Neuron (in vitro differentiated cells): ENCODE data around the gene ZBTB44.
"Not testable (repeated sequence)": the region's sequence is repeated elsewhere in the genome, so short reads cannot be mapped to it uniquely, and the experiment has no call there.

Experiments
- H2AFZ ChIP-seq: one replicate; pipeline ENCODE4 v1.6.1; 2013; ENCODE audit warnings: low read depth, mild to moderate bottlenecking, inconsistent platforms, low read length, moderate library complexity
- H3K27me3 ChIP-seq: one replicate; pipeline ENCODE4 v1.6.1; 2013; ENCODE audit warnings: low read length; ENCODE audit not compliant: insufficient read depth
- H3K36me3 ChIP-seq: one replicate; pipeline ENCODE4 v1.6.1; 2013; ENCODE audit warnings: low read length; ENCODE audit not compliant: insufficient read depth
- H3K4me1 ChIP-seq: one replicate; pipeline ENCODE4 v1.6.1; 2013; ENCODE audit warnings: low read length; ENCODE audit not compliant: insufficient read depth
- H3K4me3 ChIP-seq: 2 replicates; pipeline ENCODE4 v1.5.1; 2013; ENCODE audit warnings: mild to moderate bottlenecking, low read length, moderate library complexity
- H3K9me3 ChIP-seq: one replicate; pipeline ENCODE4 v1.6.1; 2013; ENCODE audit warnings: low read length

ZBTB44 gene

DNA sequence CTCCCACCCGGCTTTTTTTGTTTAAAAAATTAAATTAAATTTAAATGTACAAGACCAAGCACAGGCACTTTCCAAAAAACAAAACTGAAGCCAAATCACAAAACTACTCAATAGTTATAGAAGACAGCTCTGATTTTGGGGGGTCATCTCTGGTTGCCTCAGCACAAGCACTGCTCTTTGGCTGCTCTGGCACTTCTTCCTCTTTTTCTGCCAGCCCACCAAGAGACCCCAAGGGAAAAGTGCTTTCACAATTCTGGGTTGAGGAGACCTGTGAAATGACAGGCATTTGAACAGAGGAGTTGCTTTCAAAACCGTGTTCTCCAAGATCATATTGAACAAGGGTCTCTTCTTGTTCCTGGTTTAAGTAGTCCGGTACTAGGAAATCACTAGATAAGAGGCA, 80.8 kb downstream of the ZBTB44 start:
- H3K4me3 ChIP-seq, H2AFZ ChIP-seq, H3K9me3 ChIP-seq, H3K4me1 ChIP-seq, H3K27me3 ChIP-seq: not testable (repeated sequence)
- peaks cover 19% of the 10 kb centered on the region for H3K36me3 ChIP-seq

- H3K36me3 ChIP-seq = peaks cover 19% of the 10 kb centered on the region
- not testable (repeated sequence) for H3K9me3 ChIP-seq, H2AFZ ChIP-seq, H3K27me3 ChIP-seq, H3K4me3 ChIP-seq, H3K4me1 ChIP-seq
Measured at GRCh38 chr11:130233486-130233885, 81.2 kb downstream of the ZBTB44 start.

DNA sequence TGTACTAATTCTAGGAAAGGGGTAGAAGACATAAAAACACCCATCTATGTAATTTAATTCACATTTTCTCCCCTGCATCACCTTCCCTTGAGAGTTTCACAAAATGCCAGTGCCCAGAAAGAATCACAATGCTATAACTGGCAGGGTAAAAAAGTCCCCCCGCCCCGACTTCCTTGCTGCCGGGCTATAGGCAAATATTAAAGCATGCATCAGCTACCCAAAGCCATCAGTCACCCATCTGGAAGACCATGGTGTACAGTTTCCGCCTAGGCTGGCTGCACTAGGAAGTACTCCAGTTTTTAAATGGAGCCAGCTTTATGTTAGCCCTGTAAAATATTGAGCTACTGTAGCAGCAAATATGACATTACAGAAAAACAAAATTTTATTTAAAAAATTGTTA, 87.3 kb downstream of the ZBTB44 start:
- no peaks in the 10 kb centered on the region for H3K36me3 ChIP-seq
- no peak overlapping the region for H2AFZ ChIP-seq
- no peaks in the 10 kb centered on the region for H3K4me1 ChIP-seq
- no peaks in the 10 kb centered on the region for H3K9me3 ChIP-seq
- no peak overlapping the region for H3K4me3 ChIP-seq
- H3K27me3 ChIP-seq = no peaks in the 10 kb centered on the region

GRCh38 chr11:130223291-130223971, 91.3 kb downstream of the ZBTB44 start:
- H3K4me3 ChIP-seq = no peak overlapping the region
- no peaks in the 10 kb centered on the region for H3K36me3 ChIP-seq
- H2AFZ ChIP-seq = no peak overlapping the region
- no peaks in the 10 kb centered on the region for H3K4me1 ChIP-seq
- H3K9me3 ChIP-seq = no peaks in the 10 kb centered on the region
- no peaks in the 10 kb centered on the region for H3K27me3 ChIP-seq

DNA sequence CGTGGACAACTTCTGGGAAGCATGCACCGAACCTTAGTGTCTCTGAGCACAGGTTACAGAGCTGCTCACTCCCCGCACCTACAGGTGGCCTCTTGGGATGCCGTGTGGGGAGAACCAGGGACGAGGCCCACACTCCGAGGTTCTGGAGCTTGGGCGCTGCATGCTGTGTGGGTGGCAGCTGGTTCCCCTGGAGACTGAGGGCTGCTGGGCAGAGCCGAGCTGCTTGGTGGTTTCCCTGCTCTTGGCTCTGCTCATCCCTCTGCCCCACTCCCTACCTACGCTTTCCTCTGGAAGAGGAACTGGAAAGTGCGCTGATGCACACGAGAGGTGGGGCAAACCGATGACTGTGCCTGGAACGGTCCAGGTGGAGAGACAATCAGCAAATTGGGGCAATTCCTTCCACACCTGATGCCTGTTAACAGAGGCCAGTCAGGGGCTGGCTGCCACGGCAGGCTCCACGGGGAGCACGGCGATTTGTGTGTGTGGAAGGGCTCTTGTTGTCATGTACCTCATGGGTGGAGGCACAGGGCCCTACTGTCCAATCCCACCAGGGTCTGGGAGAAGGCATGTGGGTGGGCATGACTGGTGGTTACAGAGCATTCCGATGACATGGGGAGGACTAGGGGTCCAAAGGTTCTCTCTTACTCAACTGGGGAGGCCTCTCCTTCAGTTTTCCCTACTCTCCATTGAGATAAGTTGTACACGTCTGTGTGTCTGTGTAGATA, 94.2 kb downstream of the ZBTB44 start:
- Histone ChIP-seq H3K36me3 (no peaks in the 10 kb centered on the region), H3K4me3 (no peak overlapping the region), H3K4me1 (peaks cover 14% of the 10 kb centered on the region), H3K27me3 (peaks cover 2% of the 10 kb centered on the region), H3K9me3 (no peaks in the 10 kb centered on the region), H2AFZ (no peak overlapping the region)

GRCh38 chr11:130219148-130219547, 95.6 kb downstream of the ZBTB44 start:
- Histone ChIP-seq H3K36me3 (no peaks in the 10 kb centered on the region), H3K4me3 (no peak overlapping the region), H2AFZ (no peak overlapping the region), H3K27me3 (peaks cover 7% of the 10 kb centered on the region), H3K9me3 (no peaks in the 10 kb centered on the region), H3K4me1 (peaks cover 14% of the 10 kb centered on the region)

GRCh38 chr11:130218501-130219070, 96.1 kb downstream of the ZBTB44 start:
- H3K36me3 ChIP-seq = no peaks in the 10 kb centered on the region
- H3K4me3 ChIP-seq = no peak overlapping the region
- peaks cover 14% of the 10 kb centered on the region for H3K4me1 ChIP-seq
- H2AFZ ChIP-seq = no peak overlapping the region
- peaks cover 7% of the 10 kb centered on the region for H3K27me3 ChIP-seq
- no peaks in the 10 kb centered on the region for H3K9me3 ChIP-seq

DNA sequence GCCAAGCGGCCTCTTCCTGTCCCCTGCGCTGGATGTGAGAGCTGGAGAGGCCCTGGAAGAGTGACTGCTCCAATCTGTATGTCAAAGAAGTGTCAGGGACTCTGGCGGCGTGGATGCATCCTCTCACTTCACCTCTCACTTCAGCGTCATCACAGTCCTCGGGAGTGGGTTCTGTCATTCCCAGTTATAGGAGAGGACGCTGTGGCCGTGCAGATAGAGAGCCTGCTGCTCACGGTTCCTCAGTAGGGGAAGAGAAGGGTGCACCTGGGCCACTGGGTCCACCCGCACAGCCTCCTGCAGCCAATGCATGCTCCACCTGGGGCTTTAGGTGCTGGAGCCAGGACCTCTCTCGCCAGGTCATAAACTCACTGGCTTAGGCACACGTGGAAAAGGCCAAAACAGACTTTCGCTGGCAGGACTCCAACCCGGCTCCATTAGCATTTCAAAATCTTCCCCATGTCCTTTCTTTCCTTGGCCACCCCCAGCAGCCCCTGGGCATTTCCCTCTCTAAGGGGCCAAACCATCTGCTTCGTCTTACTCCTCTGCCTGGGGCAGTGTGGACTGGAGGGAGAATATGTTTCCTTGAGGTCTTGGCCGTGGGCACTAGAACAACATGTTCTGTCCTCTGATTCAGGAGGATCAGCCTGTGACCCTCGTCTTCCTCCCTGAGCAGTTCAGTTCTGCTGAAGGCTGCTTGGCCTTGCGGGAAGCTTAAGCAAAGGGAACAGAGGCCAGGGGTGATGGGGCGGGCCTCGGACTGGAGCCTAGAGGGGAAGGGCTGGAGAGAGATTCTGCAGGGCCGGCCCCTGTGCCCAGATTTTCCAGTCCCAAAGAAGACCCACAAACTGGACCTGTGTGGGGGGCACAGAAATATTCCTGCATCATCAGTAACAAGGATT, 97.3 kb downstream of the ZBTB44 start:
- Histone ChIP-seq H3K36me3 (no peaks in the 10 kb centered on the region), H3K9me3 (no peaks in the 10 kb centered on the region), H2AFZ (no peak overlapping the region), H3K27me3 (peaks cover 12% of the 10 kb centered on the region), H3K4me1 (peaks cover 14% of the 10 kb centered on the region), H3K4me3 (no peak overlapping the region)

- Histone ChIP-seq H3K4me3 (no peak overlapping the region), H3K27me3 (peaks cover 15% of the 10 kb centered on the region), H2AFZ (no peak overlapping the region), H3K36me3 (no peaks in the 10 kb centered on the region), H3K9me3 (no peaks in the 10 kb centered on the region), H3K4me1 (peaks cover 14% of the 10 kb centered on the region)
Measured at GRCh38 chr11:130216591-130217132, 98.1 kb downstream of the ZBTB44 start.

GRCh38 chr11:130216221-130216550, 98.5 kb downstream of the ZBTB44 start:
- H3K27me3 ChIP-seq = peaks cover 17% of the 10 kb centered on the region

DNA sequence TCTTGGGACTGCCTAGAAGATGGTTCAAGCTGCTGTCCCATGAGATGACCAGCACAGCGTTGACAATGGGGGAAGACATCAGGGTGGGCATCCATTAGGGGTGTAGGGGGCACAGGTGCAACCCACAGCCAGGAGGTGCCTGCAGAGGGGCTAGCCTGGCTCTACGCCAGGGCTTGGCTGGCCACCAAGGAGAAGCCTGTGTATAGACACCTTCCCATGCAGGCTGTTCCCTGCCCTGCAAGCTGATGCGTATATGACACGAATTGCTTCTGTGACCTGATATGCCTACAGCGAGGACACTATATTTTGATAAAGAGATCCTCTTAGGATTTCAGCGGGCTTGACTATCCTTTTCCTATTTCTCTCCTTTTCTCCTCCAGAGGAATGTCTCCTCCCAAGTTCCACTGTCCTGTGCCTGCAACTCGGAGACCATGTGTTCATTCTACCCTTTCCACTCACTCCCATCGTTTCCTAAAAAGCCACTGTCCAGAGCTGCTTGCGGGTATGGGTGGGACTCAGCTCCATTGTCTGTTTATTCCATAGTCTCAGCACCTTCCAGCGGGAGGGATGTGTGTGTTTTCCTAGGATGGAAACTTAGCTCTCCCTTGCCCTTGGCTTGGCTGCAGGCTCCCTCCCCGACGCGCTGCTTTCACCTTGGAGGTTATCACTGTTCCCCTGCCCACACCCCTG, 99.0 kb downstream of the ZBTB44 start:
- Histone ChIP-seq H3K36me3 (no peaks in the 10 kb centered on the region), H3K27me3 (peaks cover 17% of the 10 kb centered on the region), H3K9me3 (no peaks in the 10 kb centered on the region), H3K4me1 (peaks cover 14% of the 10 kb centered on the region), H2AFZ (no peak overlapping the region), H3K4me3 (no peak overlapping the region)

More at GRCh38 chr11:130216221-130216550, 98.5 kb downstream of the ZBTB44 start:
- H3K4me3 ChIP-seq = no peak overlapping the region
- H3K36me3 ChIP-seq = no peaks in the 10 kb centered on the region
- no peaks in the 10 kb centered on the region for H3K9me3 ChIP-seq
- peaks cover 14% of the 10 kb centered on the region for H3K4me1 ChIP-seq
- no peak overlapping the region for H2AFZ ChIP-seq

DNA sequence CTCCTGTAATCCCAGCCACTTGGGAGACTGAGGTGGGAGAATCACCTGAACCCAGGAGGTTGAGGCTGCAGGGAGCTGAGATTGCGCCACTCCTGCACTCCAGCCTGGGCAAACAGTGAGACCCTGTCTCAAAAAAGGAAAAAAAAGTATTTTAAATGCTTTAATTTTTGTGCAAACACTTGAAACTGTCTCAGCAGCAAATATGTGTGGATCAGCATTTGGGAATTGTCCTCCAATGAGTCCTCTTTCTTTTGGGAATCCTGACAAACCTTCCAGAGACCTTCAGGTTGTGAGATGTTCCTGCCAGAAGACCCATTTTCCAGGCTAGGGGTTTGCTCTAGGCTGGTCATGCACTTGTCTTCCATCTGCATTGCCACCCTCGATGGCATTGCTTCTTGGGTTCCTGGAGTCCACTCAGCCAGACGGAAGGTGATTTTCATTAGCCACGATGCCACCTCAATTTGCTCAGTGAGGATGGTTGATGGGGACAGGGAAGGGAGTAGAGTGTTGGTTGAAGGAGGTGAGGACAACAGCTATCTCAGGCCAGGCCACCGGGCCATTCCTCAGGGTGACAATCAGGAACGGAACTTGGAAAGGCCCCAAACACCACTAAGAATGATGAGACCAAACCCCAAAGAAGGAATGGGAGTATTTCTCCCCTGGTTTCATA, 99.7 kb downstream of the ZBTB44 start:
- Histone ChIP-seq H2AFZ (no peak overlapping the region), H3K27me3 (peaks cover 20% of the 10 kb centered on the region), H3K9me3 (no peaks in the 10 kb centered on the region), H3K4me1 (peaks cover 14% of the 10 kb centered on the region), H3K4me3 (no peak overlapping the region), H3K36me3 (no peaks in the 10 kb centered on the region)
